ENCODE measurements around the gene TMEM201. TPM values are rescaled to one million over a fixed set of nuclear protein-coding genes. Genes with fewer than 3 reads are reported as not detected.
"Not testable (repeated sequence)": the region's sequence is repeated elsewhere in the genome, so short reads cannot be mapped to it uniquely, and the experiment has no call there.

TMEM201 gene
- total RNA-seq, 2 donors from 2014 or later: 11.2 to 15.0 TPM

- H3K27me3 ChIP-seq (replicated peaks; ENCODE audit: insufficient read depth): no peaks in the 10 kb centered on the region
- H3K9me3 ChIP-seq: no peaks in the 10 kb centered on the region
- H3K4me3 ChIP-seq: no peak overlapping the region
- no peak for TF ChIP-seq CTCF (IDR thresholded peaks at IDR 0.05)
- ATAC-seq (ENCODE audit: insufficient number of reproducible peaks, low FRiP score, low read depth) (no peak), DNase-seq (ENCODE audit: low spot score) (no peak)
- no peaks in the 10 kb centered on the region for H3K36me3 ChIP-seq
- H3K4me1 ChIP-seq (ENCODE audit: control insufficient read depth in 1 of 2, low read depth in 2 of 2): no peaks in the 10 kb centered on the region
- H3K27ac ChIP-seq: no peak overlapping the region
These were observed 32.3 kb downstream of the TMEM201 start for GRCh38 chr1:9621032-9621431.

- Histone ChIP-seq H3K4me1 (ENCODE audit: control insufficient read depth in 1 of 2, low read depth in 2 of 2) (peaks cover 0 to 4% of the 10 kb centered on the region in 2 donors), H3K27me3 (replicated peaks; ENCODE audit: insufficient read depth) (no peaks in the 10 kb centered on the region), H3K9me3 (no peaks in the 10 kb centered on the region), H3K4me3 (no peak overlapping the region), H3K27ac (no peak overlapping the region), H3K36me3 (no peaks in the 10 kb centered on the region)
- no peak for TF ChIP-seq CTCF (IDR thresholded peaks at IDR 0.05)
- DNase-seq (ENCODE audit: low spot score): no peak
- no peak for ATAC-seq (ENCODE audit: insufficient number of reproducible peaks, low FRiP score, low read depth)
These were observed 35.4 kb downstream of the TMEM201 start for GRCh38 chr1:9624081-9624480.

GRCh38 chr1:9625030-9625429 is 36.3 kb downstream of the TMEM201 start:
- H3K27ac ChIP-seq; H3K4me1 ChIP-seq (ENCODE audit: control insufficient read depth in 1 of 2, low read depth in 2 of 2); ATAC-seq (ENCODE audit: insufficient number of reproducible peaks, low FRiP score, low read depth); H3K4me3 ChIP-seq; H3K27me3 ChIP-seq (replicated peaks; ENCODE audit: insufficient read depth); DNase-seq (ENCODE audit: low spot score); H3K36me3 ChIP-seq; H3K9me3 ChIP-seq: not testable (repeated sequence)

GRCh38 chr1:9626201-9626608 is 37.5 kb downstream of the TMEM201 start:
- no peak for DNase-seq (ENCODE audit: low spot score)
- H3K27me3 ChIP-seq (replicated peaks; ENCODE audit: insufficient read depth): no peaks in the 10 kb centered on the region
- TF ChIP-seq CTCF (IDR thresholded peaks at IDR 0.05): no peak
- H3K4me1 ChIP-seq (ENCODE audit: control insufficient read depth in 1 of 2, low read depth in 2 of 2): peaks cover 0 to 4% of the 10 kb centered on the region in 2 donors
- no peaks in the 10 kb centered on the region for H3K36me3 ChIP-seq
- no peak overlapping the region for H3K27ac ChIP-seq
- no peak overlapping the region for H3K4me3 ChIP-seq
- H3K9me3 ChIP-seq: no peaks in the 10 kb centered on the region
- no peak for ATAC-seq (ENCODE audit: insufficient number of reproducible peaks, low FRiP score, low read depth)

- TF ChIP-seq CTCF (IDR thresholded peaks at IDR 0.05): no peak
- DNase-seq (ENCODE audit: low spot score): no peak
- no peak for ATAC-seq (ENCODE audit: insufficient number of reproducible peaks, low FRiP score, low read depth)
- Histone ChIP-seq H3K9me3 (no peaks in the 10 kb centered on the region), H3K4me3 (no peak overlapping the region), H3K4me1 (ENCODE audit: control insufficient read depth in 1 of 2, low read depth in 2 of 2) (peaks cover 0 to 4% of the 10 kb centered on the region in 2 donors), H3K27ac (no peak overlapping the region), H3K36me3 (no peaks in the 10 kb centered on the region), H3K27me3 (replicated peaks; ENCODE audit: insufficient read depth) (no peaks in the 10 kb centered on the region)
These were observed 40.1 kb downstream of the TMEM201 start for GRCh38 chr1:9628541-9629444.
